ENCODE data around the gene WBP1.
A peak's percentile ranks its signal among the peaks of the same experiment; 100 is the strongest.

Gene WBP1

GRCh38 chr2:74486141-74486540, 27.9 kb downstream of the WBP1 start:
- DNase-seq, result no peak

GRCh38 chr2:74488643-74489481, 30.6 kb downstream of the WBP1 start:
- DNase-seq, result no peak

DNA sequence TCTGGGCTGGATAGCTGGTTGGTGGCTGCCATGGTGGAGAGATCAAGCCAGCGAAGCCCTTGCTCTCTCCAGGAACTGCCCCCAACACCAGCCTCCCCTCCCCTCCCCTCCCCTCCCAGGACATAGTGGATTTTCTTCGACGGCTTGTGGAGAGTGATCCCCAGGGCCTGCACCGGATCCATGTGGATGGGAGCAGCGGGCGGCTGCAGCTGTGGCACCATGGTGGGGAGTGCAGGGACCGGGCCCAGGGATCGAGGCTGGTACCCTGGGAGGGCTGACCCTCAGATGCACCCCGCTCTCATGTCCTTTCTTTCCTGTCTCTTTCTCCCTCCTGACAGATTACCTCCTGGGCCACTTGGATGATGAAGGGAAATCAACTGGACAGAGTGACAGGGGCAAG, 31.7 kb downstream of the WBP1 start:
- no peak for DNase-seq

DNA sequence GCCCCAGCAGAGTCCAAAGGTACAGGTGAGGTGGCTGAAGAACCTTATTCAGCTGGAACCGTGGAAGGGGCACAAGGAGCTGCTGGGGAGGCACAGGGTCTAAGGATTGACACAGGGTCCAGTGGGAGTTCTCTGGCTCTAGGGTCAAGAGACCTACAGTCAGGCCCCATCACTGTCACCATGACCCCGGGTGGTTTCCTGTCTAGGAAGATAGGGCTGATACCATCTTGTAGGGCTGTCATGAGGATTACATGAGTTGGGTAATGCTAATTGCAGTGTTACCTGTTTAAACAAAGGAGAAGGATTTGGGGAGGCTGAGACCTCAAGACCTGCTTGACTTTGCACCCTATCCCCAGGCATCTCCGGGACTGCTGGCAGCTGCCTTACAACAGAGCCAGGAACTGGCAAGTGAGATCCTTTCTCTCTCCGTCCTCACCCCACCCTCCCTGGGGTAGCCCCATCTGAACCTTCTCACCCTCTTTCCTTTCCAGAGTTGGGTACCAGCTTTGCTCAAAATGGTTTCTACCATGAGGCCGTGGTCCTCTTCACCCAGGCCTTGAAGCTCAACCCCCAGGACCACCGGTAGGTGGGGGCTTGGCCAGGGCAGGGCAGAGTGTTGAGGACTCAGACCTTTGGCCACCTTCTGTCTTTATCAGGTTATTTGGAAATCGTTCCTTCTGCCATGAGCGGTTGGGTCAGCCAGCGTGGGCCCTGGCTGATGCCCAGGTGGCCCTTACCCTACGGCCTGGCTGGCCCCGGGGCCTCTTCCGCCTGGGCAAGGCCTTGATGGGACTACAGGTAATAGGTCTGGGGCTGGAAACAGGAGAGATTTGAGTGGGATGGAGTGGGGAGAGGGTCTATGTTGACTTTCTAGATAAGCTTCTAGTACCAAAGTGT, 33.7 kb downstream of the WBP1 start:
- no peak for DNase-seq

DNA sequence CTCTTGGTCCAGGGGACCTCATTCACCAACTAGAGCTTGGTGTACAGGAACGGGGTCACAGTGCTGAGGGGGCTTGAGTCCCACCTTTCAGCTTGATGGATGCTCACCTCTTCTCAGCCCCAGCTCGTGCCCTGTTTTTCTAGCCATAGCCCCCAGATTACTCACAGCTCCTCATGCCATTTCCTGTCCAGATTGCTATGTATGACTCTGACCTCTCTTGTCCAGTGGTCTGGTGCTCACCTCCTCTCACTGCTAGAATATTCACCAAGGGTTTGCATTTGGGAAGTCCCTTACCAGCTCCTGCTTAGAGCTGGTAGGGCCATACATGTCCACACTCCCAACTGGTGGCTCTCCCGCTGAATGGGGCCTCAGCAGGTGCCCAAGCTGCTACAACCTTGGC, 35.3 kb downstream of the WBP1 start:
- DNase-seq, result no peak

GRCh38 chr2:74495440-74495839, 37.2 kb downstream of the WBP1 start:
- no peak for DNase-seq

DNA sequence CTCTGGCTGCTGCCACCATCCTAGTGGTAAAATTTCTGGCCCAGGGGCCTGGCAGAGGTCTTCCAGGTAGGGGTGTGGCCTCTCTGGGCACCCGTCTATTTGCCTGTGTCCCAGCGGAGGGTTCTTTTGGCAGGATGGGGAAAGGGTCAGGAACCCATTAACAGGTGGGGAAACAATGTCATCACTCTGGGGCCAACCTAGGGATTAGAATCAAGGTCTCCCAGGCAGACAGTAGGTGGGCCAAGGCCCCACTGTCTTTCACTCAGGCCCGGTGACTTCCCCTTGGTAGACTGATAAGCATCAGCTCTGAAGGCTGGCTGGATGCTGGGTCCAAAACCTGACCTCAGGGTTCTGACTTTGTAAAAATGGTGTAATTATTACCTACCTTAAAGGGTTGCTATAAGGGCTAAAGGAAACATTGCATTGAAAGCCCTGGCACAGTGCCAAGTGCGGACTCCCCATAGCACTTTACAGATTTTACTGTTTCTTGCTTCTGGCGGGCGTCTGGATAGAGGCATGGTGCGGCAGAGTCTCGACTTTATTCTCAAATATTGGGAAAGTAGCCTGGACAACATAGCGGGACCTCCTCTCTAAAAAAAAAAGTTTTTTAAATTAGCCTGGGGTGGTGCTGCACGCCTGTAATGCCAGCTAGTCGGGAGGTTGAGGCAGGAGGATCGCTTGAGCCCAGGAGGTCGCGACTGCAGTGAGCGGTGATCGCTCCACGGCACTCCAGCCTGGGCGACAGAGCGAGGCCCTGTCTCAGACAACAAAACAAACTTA, 38.9 kb downstream of the WBP1 start:
- no peak for DNase-seq

DNA sequence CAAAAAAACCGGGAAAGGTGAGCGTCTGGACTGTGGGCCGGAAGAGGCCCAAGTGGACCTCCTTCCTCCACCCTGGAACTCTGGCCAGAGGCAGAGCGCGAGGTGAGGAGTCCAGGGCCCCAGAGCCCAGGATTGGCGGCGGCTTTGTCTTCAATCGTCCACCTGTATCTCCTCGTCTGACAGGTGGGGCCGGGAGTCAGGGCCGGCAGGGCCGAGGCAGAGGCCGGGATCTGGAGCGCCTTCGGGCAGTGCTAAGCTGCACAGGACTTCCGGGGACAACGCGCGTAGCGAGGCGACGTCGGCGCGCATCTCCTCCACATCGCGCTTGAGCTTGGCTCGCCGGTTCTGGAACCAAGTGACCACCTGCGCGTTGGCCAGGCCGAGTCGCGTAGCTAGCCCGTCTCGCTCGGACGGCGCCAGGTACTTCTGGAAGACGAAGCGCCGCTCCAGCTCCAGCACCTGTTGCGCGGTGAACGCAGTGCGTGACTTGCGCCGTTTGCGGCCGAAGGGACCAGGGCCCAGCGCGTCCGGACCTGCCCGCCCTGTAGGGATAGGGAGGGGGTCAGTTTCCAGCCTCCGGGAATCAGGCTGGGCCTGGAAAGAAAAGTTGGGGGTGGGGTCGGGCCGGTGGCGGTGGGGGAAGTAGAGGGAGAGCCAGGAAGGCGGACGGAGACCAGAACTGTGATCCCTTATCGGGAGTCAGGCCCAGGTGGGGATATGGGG, 39.7 kb downstream of the WBP1 start:
- no peak for DNase-seq

GRCh38 chr2:74498500-74499266, 40.4 kb downstream of the WBP1 start:
- no peak for DNase-seq

GRCh38 chr2:74499267-74499939, 41.2 kb downstream of the WBP1 start, which contains the start of gene LBX2:
Gene LBX2, minus strand, starts transcription at chr2:74499603. Its CDS starts 66 bp downstream, at chr2:74499537.
- DNase-seq, result no peak

DNA sequence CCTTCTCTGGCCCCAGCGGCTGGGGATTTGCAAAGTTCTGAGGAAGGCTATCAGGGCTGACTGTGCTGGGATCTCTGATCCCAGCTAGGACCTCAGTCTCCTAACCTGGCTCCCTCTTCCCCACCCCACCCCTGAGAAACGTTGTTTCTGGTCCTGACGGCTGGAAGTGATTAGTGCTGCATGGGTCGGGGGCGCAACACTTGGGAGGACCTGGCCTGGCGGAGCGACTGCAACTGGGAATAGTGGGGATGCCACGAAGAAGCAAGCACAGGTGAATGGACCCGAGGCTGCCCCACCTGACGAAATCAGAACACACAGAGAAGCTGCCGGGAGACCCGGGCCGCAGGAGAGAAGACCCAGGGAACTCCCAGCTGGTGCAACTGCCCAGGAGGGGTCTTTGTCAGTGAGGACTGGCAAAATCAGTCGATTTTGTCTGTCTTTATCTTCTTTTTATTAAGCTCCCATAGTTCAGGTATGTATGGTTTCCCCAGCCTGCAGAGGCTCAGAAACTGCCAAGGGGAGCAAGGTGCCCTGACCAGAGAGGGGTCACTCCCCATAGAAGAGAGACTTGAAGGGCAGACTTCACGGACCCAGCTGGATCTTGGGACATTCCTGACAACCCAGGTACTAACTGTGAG, 41.8 kb downstream of the WBP1 start:
- no peak for DNase-seq

- DNase-seq, result no peak
Measured at GRCh38 chr2:74500578-74500946, 42.3 kb downstream of the WBP1 start.

DNA sequence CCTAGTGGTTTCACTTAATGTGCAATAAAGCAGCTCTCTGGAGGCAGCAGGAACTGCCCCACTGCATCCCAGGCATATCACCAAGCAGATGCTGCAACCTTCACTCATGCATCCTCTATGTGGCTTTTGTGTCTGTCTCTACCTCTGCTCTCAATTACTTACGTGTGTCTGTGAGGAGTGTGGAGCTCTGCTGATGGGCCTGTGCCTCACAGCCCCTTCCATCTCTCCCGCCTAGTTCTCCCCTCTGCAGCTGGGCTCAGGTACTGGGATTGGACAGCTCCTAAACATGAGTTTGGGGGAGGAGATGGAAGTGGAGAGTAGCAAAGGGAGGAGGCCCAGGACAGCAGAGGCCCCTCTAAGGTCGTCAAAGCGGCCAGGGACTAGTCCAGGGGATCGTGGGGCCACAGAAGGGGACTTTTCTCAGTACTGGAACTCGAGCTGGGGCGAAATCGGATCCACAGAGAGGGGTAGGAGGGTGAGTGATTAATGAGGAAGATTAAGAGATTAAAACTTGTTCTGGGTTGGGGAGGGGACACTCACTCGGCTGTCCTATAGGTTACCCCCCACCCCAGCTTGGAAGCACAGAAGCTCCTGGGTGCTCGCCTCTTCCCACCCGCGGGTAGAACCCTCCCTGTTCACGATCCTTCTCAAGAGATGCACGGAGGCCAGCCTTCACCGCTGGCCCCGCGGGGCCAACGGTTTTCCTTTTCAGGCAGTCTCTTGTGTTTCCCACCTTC, 43.3 kb downstream of the WBP1 start:
- no peak for DNase-seq

GRCh38 chr2:74502147-74502719, 44.0 kb downstream of the WBP1 start:
- DNase-seq, result no peak

DNA sequence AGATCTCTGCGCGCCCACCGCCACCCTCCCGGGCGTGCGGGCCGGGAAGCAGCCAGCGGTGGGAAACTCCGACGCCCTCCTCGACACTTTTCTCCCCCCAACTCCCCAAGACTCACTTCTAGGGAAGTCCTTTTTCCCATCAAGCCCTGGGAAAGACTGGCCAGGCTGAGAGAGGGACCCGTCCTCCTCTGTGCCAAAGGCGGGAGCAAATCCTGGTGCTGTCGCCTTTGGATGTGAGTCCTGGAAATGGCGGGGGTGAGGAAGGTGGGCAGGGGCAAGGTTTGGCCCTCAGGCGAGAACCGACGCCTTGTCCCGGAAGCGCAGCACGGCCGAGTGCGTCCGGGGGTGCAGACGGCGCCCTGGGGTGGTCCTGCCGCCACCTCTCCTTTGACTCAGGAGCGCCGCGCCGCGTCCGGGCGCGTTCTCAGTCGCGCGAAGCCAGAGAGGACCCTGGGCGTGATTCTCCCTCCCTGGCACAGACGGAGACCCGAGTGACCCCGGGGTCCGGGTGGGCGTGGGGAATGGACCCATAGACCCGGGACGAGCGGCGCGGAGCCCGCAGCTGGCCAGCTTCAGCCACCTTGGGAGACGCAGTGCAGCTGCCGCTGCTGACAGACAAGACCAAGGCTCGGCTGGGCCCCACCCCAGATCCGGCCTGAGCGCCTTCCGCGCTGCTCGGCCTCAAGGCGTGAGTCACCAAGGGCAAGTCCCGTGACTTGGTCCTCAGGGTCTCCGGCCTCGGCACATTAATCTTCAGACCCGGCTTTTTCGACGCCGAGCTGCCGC, 44.7 kb downstream of the WBP1 start:
- DNase-seq, result peak; percentile 78

DNA sequence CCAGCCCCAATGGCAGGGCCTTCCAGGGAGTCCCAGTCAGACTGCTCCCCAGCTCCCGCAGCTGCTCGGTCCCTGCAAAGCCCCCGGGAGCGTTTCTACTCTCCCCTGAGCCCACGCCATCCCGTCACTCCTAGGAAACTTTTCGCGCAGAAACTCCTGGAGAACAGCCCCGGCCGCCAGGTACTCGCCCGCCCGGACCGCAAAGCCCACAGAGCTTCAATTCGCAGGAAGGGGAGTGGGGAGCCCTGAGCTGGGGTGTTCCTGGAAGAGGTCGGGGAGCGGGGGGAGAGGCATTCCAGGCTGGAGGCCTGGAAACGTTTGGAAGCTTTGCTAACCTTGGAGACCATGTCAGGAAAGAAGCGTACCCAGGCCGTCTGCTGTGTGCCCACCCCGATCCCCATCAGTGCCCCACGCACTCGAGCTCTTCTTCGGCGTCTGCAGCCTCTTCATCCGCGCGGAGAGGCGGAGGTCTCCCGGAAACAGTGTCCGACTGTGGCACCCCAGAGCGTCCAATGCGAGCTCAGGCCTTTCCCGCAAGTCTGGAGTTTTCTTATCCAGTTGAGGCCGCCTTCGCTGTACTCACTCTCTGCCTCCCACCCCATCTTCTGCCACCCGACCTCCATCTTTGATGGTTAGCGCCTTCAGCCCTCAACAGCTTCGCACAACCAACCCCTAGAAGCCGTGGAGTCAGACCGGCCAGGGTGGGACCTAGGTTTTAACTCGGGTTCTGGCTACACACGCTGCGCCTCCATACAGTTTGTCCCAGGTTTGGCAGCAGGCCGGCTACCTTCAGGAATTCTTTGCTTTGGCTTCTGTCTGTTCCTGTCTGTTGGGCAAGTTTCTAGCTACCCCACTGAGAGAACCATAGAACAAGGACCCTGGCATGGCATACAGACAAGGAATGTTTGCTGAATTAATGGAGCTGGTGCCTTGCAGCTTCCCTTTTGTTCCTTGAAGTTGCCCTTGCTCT, 45.6 kb downstream of the WBP1 start:
- DNase-seq, result no peak

- no peak for DNase-seq
Measured at GRCh38 chr2:74504591-74504990, 46.4 kb downstream of the WBP1 start.
